ENCODE data around the gene FAM174B. TPM values are rescaled to one million over a fixed set of nuclear protein-coding genes. Genes with fewer than 3 reads are reported as not detected.

FAM174B gene
- total and polyA plus RNA-seq, 2 experiments from 2014 or later = 15.0 to 21.8 TPM

GRCh38 chr15:92633418-92633817 lies 22.2 kb downstream of the FAM174B start:
- H3K27ac Mint-ChIP-seq = no peak overlapping the region
- H3K4me1 ChIP-seq (ENCODE audit: insufficient read depth) = peaks cover 9% of the 10 kb centered on the region; the same call in 1 of the 2 replicates
- TF ChIP-seq POLR2AphosphoS5 (IDR thresholded peaks at IDR 0.05; ENCODE audit: low read depth) (no peak), ZNF331 (CRISPR knock-in tag; IDR thresholded peaks at IDR 0.05; ENCODE audit: low read depth) (no peak), EZH2 (IDR thresholded peaks at IDR 0.05; ENCODE audit: low read depth, unreplicated experiment) (no peak)
- TF ChIP-seq, protein P1, sequence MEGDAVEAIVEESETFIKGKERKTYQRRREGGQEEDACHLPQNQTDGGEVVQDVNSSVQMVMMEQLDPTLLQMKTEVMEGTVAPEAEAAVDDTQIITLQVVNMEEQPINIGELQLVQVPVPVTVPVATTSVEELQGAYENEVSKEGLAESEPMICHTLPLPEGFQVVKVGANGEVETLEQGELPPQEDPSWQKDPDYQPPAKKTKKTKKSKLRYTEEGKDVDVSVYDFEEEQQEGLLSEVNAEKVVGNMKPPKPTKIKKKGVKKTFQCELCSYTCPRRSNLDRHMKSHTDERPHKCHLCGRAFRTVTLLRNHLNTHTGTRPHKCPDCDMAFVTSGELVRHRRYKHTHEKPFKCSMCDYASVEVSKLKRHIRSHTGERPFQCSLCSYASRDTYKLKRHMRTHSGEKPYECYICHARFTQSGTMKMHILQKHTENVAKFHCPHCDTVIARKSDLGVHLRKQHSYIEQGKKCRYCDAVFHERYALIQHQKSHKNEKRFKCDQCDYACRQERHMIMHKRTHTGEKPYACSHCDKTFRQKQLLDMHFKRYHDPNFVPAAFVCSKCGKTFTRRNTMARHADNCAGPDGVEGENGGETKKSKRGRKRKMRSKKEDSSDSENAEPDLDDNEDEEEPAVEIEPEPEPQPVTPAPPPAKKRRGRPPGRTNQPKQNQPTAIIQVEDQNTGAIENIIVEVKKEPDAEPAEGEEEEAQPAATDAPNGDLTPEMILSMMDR (conservative IDR thresholded peaks at IDR 0.05; ENCODE audit: low read depth in 2 of 2) = no peak
- peaks cover 40% of the 10 kb centered on the region for H3K79me2 ChIP-seq (replicated peaks; ENCODE audit: insufficient read depth)
- H3F3A ChIP-seq (replicated peaks; ENCODE audit: low read depth) = 0 out of 2 replicates have a peak, but pooled peaks cover 7% of the 10 kb centered on the region
- H2AFZ ChIP-seq = no peak overlapping the region
- no peak overlapping the region for H3K4me3 ChIP-seq
- H3K27ac ChIP-seq (ENCODE audit: low read depth) = no peak overlapping the region
- peaks cover 3% of the 10 kb centered on the region; the same call in 1 of the 3 replicates for H3K9me3 Mint-ChIP-seq
- H3K27me3 ChIP-seq (ENCODE audit: insufficient read depth) = no peaks in the 10 kb centered on the region
- H3K4me2 ChIP-seq = no peak overlapping the region
- H3K9me2 ChIP-seq (ENCODE audit: insufficient read depth) = no peaks in the 10 kb centered on the region
- no peaks in the 10 kb centered on the region for H4K20me1 ChIP-seq (replicated peaks; ENCODE audit: insufficient read depth)
- peaks cover 16% of the 10 kb centered on the region for H3K36me3 Mint-ChIP-seq (ENCODE audit: low read depth)
- H3K4me3 Mint-ChIP-seq = no peak overlapping the region
- H3K4me1 Mint-ChIP-seq = peaks cover 27% of the 10 kb centered on the region
- DNase-seq (ENCODE audit: low spot score) = no peak
- H3K27me3 Mint-ChIP-seq (ENCODE audit: insufficient read depth, low read depth, poor library complexity) = peaks cover 7% of the 10 kb centered on the region
- no peaks in the 10 kb centered on the region for H3K36me3 ChIP-seq (ENCODE audit: insufficient read depth)
- no peak for ATAC-seq

GRCh38 chr15:92633001-92633400 lies 22.6 kb downstream of the FAM174B start:
- Histone ChIP-seq H3K4me1 (ENCODE audit: insufficient read depth) (peaks cover 7% of the 10 kb centered on the region; the same call in 1 of the 2 replicates), H3K27ac (ENCODE audit: low read depth) (no peak overlapping the region), H3K79me2 (replicated peaks; ENCODE audit: insufficient read depth) (peaks cover 37% of the 10 kb centered on the region), H3K4me3 (no peak overlapping the region), H3K4me2 (no peak overlapping the region), H3K36me3 (ENCODE audit: insufficient read depth) (no peaks in the 10 kb centered on the region), H3F3A (replicated peaks; ENCODE audit: low read depth) (0 out of 2 replicates have a peak, but pooled peaks cover 7% of the 10 kb centered on the region), H3K27me3 (ENCODE audit: insufficient read depth) (no peaks in the 10 kb centered on the region), H4K20me1 (replicated peaks; ENCODE audit: insufficient read depth) (no peaks in the 10 kb centered on the region), H3K9me2 (ENCODE audit: insufficient read depth) (no peaks in the 10 kb centered on the region), H2AFZ (no peak overlapping the region)
- DNase-seq (ENCODE audit: low spot score) (no peak), ATAC-seq (no peak)
- H3K36me3 Mint-ChIP-seq (ENCODE audit: low read depth) = peaks cover 16% of the 10 kb centered on the region
- H3K9me3 Mint-ChIP-seq = peaks cover 3% of the 10 kb centered on the region; the same call in 1 of the 3 replicates
- H3K27ac Mint-ChIP-seq = no peak overlapping the region
- H3K27me3 Mint-ChIP-seq (ENCODE audit: insufficient read depth, low read depth, poor library complexity) = peaks cover 7% of the 10 kb centered on the region
- H3K4me3 Mint-ChIP-seq = no peak overlapping the region
- H3K4me1 Mint-ChIP-seq = peaks cover 22% of the 10 kb centered on the region
- no peak for TF ChIP-seq STAT1 (IDR thresholded peaks at IDR 0.05; ENCODE audit: unreplicated experiment)
- TF ChIP-seq, protein P2, sequence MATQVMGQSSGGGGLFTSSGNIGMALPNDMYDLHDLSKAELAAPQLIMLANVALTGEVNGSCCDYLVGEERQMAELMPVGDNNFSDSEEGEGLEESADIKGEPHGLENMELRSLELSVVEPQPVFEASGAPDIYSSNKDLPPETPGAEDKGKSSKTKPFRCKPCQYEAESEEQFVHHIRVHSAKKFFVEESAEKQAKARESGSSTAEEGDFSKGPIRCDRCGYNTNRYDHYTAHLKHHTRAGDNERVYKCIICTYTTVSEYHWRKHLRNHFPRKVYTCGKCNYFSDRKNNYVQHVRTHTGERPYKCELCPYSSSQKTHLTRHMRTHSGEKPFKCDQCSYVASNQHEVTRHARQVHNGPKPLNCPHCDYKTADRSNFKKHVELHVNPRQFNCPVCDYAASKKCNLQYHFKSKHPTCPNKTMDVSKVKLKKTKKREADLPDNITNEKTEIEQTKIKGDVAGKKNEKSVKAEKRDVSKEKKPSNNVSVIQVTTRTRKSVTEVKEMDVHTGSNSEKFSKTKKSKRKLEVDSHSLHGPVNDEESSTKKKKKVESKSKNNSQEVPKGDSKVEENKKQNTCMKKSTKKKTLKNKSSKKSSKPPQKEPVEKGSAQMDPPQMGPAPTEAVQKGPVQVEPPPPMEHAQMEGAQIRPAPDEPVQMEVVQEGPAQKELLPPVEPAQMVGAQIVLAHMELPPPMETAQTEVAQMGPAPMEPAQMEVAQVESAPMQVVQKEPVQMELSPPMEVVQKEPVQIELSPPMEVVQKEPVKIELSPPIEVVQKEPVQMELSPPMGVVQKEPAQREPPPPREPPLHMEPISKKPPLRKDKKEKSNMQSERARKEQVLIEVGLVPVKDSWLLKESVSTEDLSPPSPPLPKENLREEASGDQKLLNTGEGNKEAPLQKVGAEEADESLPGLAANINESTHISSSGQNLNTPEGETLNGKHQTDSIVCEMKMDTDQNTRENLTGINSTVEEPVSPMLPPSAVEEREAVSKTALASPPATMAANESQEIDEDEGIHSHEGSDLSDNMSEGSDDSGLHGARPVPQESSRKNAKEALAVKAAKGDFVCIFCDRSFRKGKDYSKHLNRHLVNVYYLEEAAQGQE (IDR thresholded peaks at IDR 0.05; ENCODE audit: unreplicated experiment) = no peak

All from GM23338 (cell line).